ENCODE results near the gene CBARP.

The CBARP gene

GRCh38 chr19:1275976-1276627, 38.3 kb upstream of the CBARP start:
- no peak for DNase-seq (ENCODE audit: low read depth in 2 of 2, low spot score in 1 of 2)

GRCh38 chr19:1275260-1275975, 37.6 kb upstream of the CBARP start, which contains the start of gene FAM174C:
Gene FAM174C, plus strand, starts transcription at chr19:1275530. Its CDS starts 20 bp downstream, at chr19:1275550.
- peak; percentile 95 to 96 for DNase-seq (ENCODE audit: low read depth in 2 of 2, low spot score in 1 of 2)

- no peak for DNase-seq (ENCODE audit: low read depth in 2 of 2, low spot score in 1 of 2)
These were observed 37.1 kb upstream of the CBARP start for GRCh38 chr19:1274852-1275259.

- no peak for DNase-seq (ENCODE audit: low read depth in 2 of 2, low spot score in 1 of 2)
These were observed 36.5 kb upstream of the CBARP start for GRCh38 chr19:1274081-1274851.

- no peak for DNase-seq (ENCODE audit: low read depth in 2 of 2, low spot score in 1 of 2)
These were observed 35.6 kb upstream of the CBARP start for GRCh38 chr19:1273263-1274041.

- no peak for DNase-seq (ENCODE audit: low read depth in 2 of 2, low spot score in 1 of 2)
These were observed 34.8 kb upstream of the CBARP start for GRCh38 chr19:1272423-1273262.

GRCh38 chr19:1271528-1272422, 34.0 kb upstream of the CBARP start:
- DNase-seq (ENCODE audit: low read depth in 2 of 2, low spot score in 1 of 2) = no peak

GRCh38 chr19:1270854-1271527, 33.2 kb upstream of the CBARP start:
- DNase-seq (ENCODE audit: low read depth in 2 of 2, low spot score in 1 of 2) = no peak

- no peak for DNase-seq (ENCODE audit: low read depth in 2 of 2, low spot score in 1 of 2)
These were observed 32.5 kb upstream of the CBARP start for GRCh38 chr19:1270213-1270853.

GRCh38 chr19:1269478-1270212, 31.8 kb upstream of the CBARP start:
- peak in 1 of 2 donors; percentile 71 for DNase-seq (ENCODE audit: low read depth in 2 of 2, low spot score in 1 of 2)

- DNase-seq (ENCODE audit: low read depth in 2 of 2, low spot score in 1 of 2) = peak; percentile 99
These were observed 31.3 kb upstream of the CBARP start, which contains the start of gene CIRBP for GRCh38 chr19:1269065-1269477. Gene CIRBP, plus strand, starts transcription at chr19:1269332. Its CDS starts 1,602 bp downstream, at chr19:1270934.

GRCh38 chr19:1268226-1269064, 30.6 kb upstream of the CBARP start:
- no peak for DNase-seq (ENCODE audit: low read depth in 2 of 2, low spot score in 1 of 2)

GRCh38 chr19:1267477-1268225, 29.8 kb upstream of the CBARP start:
- DNase-seq (ENCODE audit: low read depth in 2 of 2, low spot score in 1 of 2) = no peak

- no peak for DNase-seq (ENCODE audit: low read depth in 2 of 2, low spot score in 1 of 2)
These were observed 29.2 kb upstream of the CBARP start for GRCh38 chr19:1266916-1267476.

- DNase-seq (ENCODE audit: low read depth in 2 of 2, low spot score in 1 of 2) = peak in 1 of 2 donors; percentile 72
These were observed 28.5 kb upstream of the CBARP start for GRCh38 chr19:1266129-1266915.

All from stimulated activated CD8-positive, alpha-beta memory T cell treated with anti-CD3 and anti-CD28 coated beads, Interleukin-4, amount 100 ng/mL, for 4 hours (primary cell).